ENCODE data around the gene ETV7. TPM values are rescaled to one million over a fixed set of nuclear protein-coding genes. Genes with fewer than 3 reads are reported as not detected.

Gene ETV7
- total RNA-seq, 4 donors from 2014 or later = 1.3 to 1.5 TPM; not detected in 2

DNA sequence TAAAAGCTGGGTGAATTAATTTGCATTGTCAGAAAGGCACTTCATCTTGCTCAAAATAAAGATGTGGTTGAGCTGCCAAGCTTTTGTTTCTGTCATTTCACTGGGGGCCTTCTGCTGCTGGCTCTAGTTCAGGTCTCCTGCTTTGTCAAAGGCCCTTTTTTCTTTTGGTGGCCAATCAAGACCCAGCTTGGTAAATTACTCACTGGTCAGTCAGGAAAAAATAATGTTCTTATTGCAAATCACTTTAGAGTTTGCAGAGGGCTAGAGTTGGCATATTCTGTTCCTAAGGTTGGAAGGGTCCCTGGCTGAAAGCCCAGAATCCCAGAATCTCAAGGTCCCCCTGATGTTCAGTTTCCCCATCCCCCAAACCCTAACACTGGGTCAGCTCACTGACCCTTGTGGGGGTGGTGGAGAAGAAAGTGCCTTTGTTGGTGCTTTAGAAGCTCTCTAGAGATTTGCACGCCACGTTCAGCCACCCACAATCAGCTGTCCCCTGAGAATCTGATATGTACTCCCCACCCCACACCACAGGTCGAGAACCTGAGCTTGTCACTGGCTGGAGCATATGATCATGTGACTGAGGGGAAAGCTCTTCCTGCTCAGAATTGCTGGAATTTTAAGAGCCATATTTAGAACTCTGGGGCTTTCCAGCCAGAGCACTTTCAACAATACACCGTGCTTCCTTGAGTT, 29.1 kb downstream of the ETV7 start:
- no peaks in the 10 kb centered on the region for H3K9me3 ChIP-seq
- peaks cover 4% of the 10 kb centered on the region for H3K27me3 ChIP-seq
- no peak overlapping the region for H3K4me3 ChIP-seq
- ATAC-seq = peak; percentile 16
- H3K27ac ChIP-seq = peak overlapping the region in 2 of 4 donors; percentile 8 to 27
- 46% methylated on average over 4 of the region's 4 CpGs; no CpG with 5 or more reads in 1 of the 2 donors for WGBS, 2 donors (ENCODE audit: low coverage in 1 of 2)
- peaks cover 0 to 23% (median 0%) of the 10 kb centered on the region in 3 donors for H3K4me1 ChIP-seq
- no peaks in the 10 kb centered on the region for H3K36me3 ChIP-seq
- TF ChIP-seq POLR2A (IDR thresholded peaks at IDR 0.05) = no peak
- TF ChIP-seq, protein P1, sequence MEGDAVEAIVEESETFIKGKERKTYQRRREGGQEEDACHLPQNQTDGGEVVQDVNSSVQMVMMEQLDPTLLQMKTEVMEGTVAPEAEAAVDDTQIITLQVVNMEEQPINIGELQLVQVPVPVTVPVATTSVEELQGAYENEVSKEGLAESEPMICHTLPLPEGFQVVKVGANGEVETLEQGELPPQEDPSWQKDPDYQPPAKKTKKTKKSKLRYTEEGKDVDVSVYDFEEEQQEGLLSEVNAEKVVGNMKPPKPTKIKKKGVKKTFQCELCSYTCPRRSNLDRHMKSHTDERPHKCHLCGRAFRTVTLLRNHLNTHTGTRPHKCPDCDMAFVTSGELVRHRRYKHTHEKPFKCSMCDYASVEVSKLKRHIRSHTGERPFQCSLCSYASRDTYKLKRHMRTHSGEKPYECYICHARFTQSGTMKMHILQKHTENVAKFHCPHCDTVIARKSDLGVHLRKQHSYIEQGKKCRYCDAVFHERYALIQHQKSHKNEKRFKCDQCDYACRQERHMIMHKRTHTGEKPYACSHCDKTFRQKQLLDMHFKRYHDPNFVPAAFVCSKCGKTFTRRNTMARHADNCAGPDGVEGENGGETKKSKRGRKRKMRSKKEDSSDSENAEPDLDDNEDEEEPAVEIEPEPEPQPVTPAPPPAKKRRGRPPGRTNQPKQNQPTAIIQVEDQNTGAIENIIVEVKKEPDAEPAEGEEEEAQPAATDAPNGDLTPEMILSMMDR (IDR thresholded peaks at IDR 0.05) = no peak
- TF ChIP-seq POLR2AphosphoS5 (IDR thresholded peaks at IDR 0.05) = no peak
- no peak for TF ChIP-seq EP300 (IDR thresholded peaks at IDR 0.05)

DNA sequence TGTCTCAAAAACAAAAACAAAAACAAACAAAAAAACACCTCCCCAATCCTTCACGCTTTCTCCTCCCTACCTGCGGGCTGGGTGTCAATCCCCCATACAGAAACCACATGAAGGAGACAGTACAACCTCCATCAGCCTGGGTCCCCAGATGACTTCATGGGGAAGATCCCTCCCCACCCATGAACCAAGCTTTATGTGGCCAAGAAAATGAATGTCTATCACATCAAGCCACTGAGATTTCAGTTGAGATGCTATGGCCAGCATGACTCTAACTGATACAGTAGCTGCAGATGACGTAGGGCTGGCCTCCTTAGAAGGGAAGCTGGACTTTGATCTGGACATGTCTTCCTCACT, 29.6 kb downstream of the ETV7 start:
- no peak for ATAC-seq
- Histone ChIP-seq H3K36me3 (no peaks in the 10 kb centered on the region), H3K27me3 (peaks cover 4% of the 10 kb centered on the region), H3K9me3 (no peaks in the 10 kb centered on the region), H3K4me3 (no peak overlapping the region), H3K27ac (no peak overlapping the region), H3K4me1 (peaks cover 0 to 23% (median 0%) of the 10 kb centered on the region in 3 donors)
- TF ChIP-seq, protein P1 (IDR thresholded peaks at IDR 0.05) = no peak
- no peak for TF ChIP-seq POLR2AphosphoS5 (IDR thresholded peaks at IDR 0.05)
- no peak for TF ChIP-seq EP300 (IDR thresholded peaks at IDR 0.05)
- TF ChIP-seq POLR2A (IDR thresholded peaks at IDR 0.05) = no peak
- 75 to 87% methylated on average over 2 to 3 of the region's 3 CpGs for WGBS, 2 donors (ENCODE audit: low coverage in 1 of 2)

DNA sequence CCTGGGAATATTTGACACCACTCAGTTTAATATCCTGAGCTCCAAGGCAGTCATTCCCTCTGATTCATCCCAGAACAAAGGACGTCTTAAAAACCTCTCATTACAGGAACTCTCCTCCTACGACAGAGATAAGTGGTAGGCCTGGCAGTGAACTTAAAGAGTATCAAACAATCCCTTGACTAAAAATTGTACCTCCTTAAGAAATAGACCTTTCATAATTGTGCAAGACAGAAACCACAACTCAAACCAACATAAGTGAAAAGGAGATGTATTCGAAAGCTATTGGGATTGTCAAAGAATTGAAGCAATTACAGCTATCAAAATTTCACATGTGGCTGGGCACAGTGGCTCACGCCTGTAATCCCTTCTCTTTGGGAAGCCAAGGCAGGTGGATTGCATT, 31.6 kb downstream of the ETV7 start:
- 70 to 95% methylated on average over 3 to 4 of the region's 4 CpGs for WGBS, 2 donors (ENCODE audit: low coverage in 1 of 2)

DNA sequence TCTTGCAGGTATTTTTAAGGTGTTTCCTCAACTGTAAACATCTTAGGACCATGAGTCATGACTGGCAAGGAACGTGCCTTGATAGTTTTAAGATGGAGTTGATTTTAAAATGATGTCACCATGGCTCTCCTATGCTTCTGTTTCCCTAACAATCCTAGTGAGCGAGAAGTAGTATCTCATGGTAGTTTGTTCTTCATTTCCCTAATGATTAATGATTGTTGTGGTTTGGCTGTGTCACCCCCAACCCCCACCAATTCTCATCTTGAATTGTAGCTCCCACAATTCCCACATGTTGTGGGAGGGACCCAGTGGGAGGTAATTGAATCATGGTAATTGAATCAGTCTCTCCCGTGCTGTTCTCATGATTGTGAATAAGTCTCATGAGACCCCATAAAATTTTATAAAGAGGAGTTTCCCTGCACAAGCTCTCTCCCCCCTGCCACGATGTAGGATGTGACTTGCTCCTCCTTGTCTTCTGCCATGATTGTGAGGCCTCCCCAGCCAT, 34.0 kb downstream of the ETV7 start:
- Histone ChIP-seq H3K27ac (no peak overlapping the region), H3K27me3 (peaks cover 4% of the 10 kb centered on the region), H3K4me1 (peaks cover 0 to 9% (median 0%) of the 10 kb centered on the region in 3 donors), H3K36me3 (no peaks in the 10 kb centered on the region), H3K4me3 (no peak overlapping the region), H3K9me3 (no peaks in the 10 kb centered on the region)
- no peak for TF ChIP-seq POLR2AphosphoS5 (IDR thresholded peaks at IDR 0.05)
- TF ChIP-seq EP300 (IDR thresholded peaks at IDR 0.05) = no peak
- TF ChIP-seq, protein P1 (IDR thresholded peaks at IDR 0.05) = no peak
- TF ChIP-seq POLR2A (IDR thresholded peaks at IDR 0.05) = no peak
- 61 to 65% methylated on average over 4 of the region's 4 CpGs for WGBS, 2 donors (ENCODE audit: low coverage in 1 of 2)
- no peak for ATAC-seq

More for the DNA sequence above, 31.6 kb downstream of the ETV7 start:
- Histone ChIP-seq H3K36me3 (no peaks in the 10 kb centered on the region), H3K27ac (no peak overlapping the region), H3K4me1 (peaks cover 0 to 27% (median 0%) of the 10 kb centered on the region in 3 donors), H3K27me3 (peaks cover 4% of the 10 kb centered on the region), H3K9me3 (no peaks in the 10 kb centered on the region), H3K4me3 (no peak overlapping the region)
- no peak for TF ChIP-seq EP300 (IDR thresholded peaks at IDR 0.05)
- TF ChIP-seq, protein P1 (IDR thresholded peaks at IDR 0.05) = no peak
- no peak for TF ChIP-seq POLR2A (IDR thresholded peaks at IDR 0.05)
- no peak for ATAC-seq

Data from gastroesophageal sphincter (tissue), 4 donors.